K562 (cell line): ENCODE measurements around the gene MARCHF9. TPM values are rescaled to one million over a fixed set of nuclear protein-coding genes. Genes with fewer than 3 reads are reported as not detected.

Experiments used
- ATAC-seq: fragments of 200-7000 bp; cut with Tn5 transposase; 3 replicates; pipeline ENCODE4 v1.9.1; 2020; ENCODE audit warnings: moderate library complexity
- BruUV-seq: library from RNA; stranded (reverse); fragments of 400-500 nt; replicated peaks from 2 replicates; lab custom pipeline; 2021; lab: Mats Ljungman, UMichigan
- CTCF ChIA-PET: fragments of 300-600 bp; formaldehyde crosslinking; extraction: SDS; loops from one replicate; lab custom pipeline; 2021; ENCODE audit warnings: low intra/inter-chr PET ratio; lab: Yijun Ruan, JAX
- POLR2A ChIA-PET: fragments of 300-600, 350-650 bp; sonication (Branson Sonifier 250); formaldehyde crosslinking; extraction: SDS; loops from one replicate; lab custom pipeline; 2021; ENCODE audit warnings: antibody characterized with exemption, inconsistent platforms; lab: Yijun Ruan, JAX
- DNase-seq, 4 experiments: peaks; one replicate each; pipeline versions ENCODE4 v3.0.0 to v3.0.0-alpha.2; 2011 to 2018; ENCODE audit warnings: low spot score in 3 of 4, mixed read lengths in 3 of 4; ENCODE audit errors: extremely low read depth in 1 of 4
- FAIRE-seq: peaks from 2 replicates; lab custom pipeline; 2011; peaks lifted over from hg19 to GRCh38; lab: Jason Lieb, UNC
- H2AFZ ChIP-seq: 2 replicates; pipeline ENCODE4 v1.6.0; 2011; ENCODE audit warnings: low read depth, low read length, control low read depth, inconsistent platforms
- H3K27ac ChIP-seq: fragments of 200-600 bp; 3 replicates; pipeline ENCODE4 v1.8.0; 2011; ENCODE audit warnings: low read depth, mild to moderate bottlenecking, control low read depth, inconsistent platforms, low read length, moderate library complexity, mixed read lengths; ENCODE audit errors: extremely low read depth
- H3K27me3 ChIP-seq, 2 experiments: fragments of 300-600 bp in 1 of 2; 2 replicates in 1 of 2; 3 replicates in 1 of 2; pipeline versions ENCODE4 v1.6.0 to v1.8.0; 2011; ENCODE audit warnings: inconsistent platforms in 2 of 2, low read length in 2 of 2, mild to moderate bottlenecking in 1 of 2, mixed read lengths in 1 of 2, moderate library complexity in 1 of 2; ENCODE audit not compliant: control insufficient read depth in 2 of 2, insufficient read depth in 2 of 2
- H3K36me3 ChIP-seq: fragments of 300-600 bp; 3 replicates; pipeline ENCODE4 v1.8.0; 2011; ENCODE audit warnings: mild to moderate bottlenecking, low read length, inconsistent platforms; ENCODE audit not compliant: control insufficient read depth, insufficient read depth
- H3K4me1 ChIP-seq, 2 experiments: fragments of 200-600 bp in 1 of 2; replicated peaks in 1 of 2; 2 replicates in 1 of 2; 3 replicates in 1 of 2; pipeline versions ENCODE4 v1.5.1 to v1.8.0; 2011; ENCODE audit warnings: inconsistent platforms in 2 of 2, low read length in 2 of 2, mild to moderate bottlenecking in 1 of 2, mixed read lengths in 1 of 2, moderate library complexity in 1 of 2; ENCODE audit not compliant: control insufficient read depth in 2 of 2, insufficient read depth in 2 of 2
- H3K4me2 ChIP-seq: 2 replicates; pipeline ENCODE4 v1.6.1; 2011; ENCODE audit warnings: low read length, control low read depth, inconsistent platforms, mixed read lengths; ENCODE audit not compliant: insufficient read depth
- H3K4me3 ChIP-seq: fragments of 200-600 bp; sonication (generic), shearing (Covaris generic); 2 replicates; pipeline ENCODE4 v1.5.1; 2016; ENCODE audit warnings: control low read depth, inconsistent platforms
- H3K79me2 ChIP-seq: fragments of 200-600 bp; 3 replicates; pipeline ENCODE4 v1.8.0; 2011; ENCODE audit warnings: low read length, inconsistent platforms; ENCODE audit not compliant: control insufficient read depth, insufficient read depth
- H3K9ac ChIP-seq, 2 experiments: 2 replicates each; pipeline versions ENCODE4 v1.6.0 to v1.6.1; 2011; ENCODE audit warnings: low read depth in 2 of 2, low read length in 2 of 2, control low read depth in 1 of 2, inconsistent platforms in 1 of 2, mild to moderate bottlenecking in 1 of 2, mixed read lengths in 1 of 2; ENCODE audit not compliant: insufficient read depth in 1 of 2
- H3K9me1 ChIP-seq: one replicate; pipeline ENCODE4 v1.6.0; 2011; ENCODE audit warnings: inconsistent platforms, mild to moderate bottlenecking, low read length, moderate library complexity; ENCODE audit not compliant: control insufficient read depth, insufficient read depth
- H3K9me3 ChIP-seq: replicated peaks from 2 replicates; pipeline ENCODE4 v1.5.1; 2011; ENCODE audit warnings: low read depth, low read length, inconsistent platforms; ENCODE audit not compliant: control insufficient read depth, insufficient read depth
- H4K20me1 ChIP-seq: replicated peaks from 2 replicates; pipeline ENCODE4 v1.6.1; 2011; ENCODE audit warnings: low read length, inconsistent platforms, mixed read lengths; ENCODE audit not compliant: control insufficient read depth, insufficient read depth
- HDAC1 ChIP-seq, 2 experiments: fragments of 450-650 bp; IDR thresholded peaks; 2 replicates each; pipeline ENCODE4 v1.6.1; 2016 to 2017; ENCODE audit warnings: inconsistent platforms in 1 of 2, mild to moderate bottlenecking in 1 of 2, moderate library complexity in 1 of 2
- KLF1 ChIP-seq: fragments of 450-650 bp; IDR thresholded peaks from 2 replicates; pipeline ENCODE4 v1.6.1; 2016; ENCODE audit warnings: missing genetic modification characterization, missing compliant biosample characterization
- PPARD ChIP-seq: fragments of 250-450 bp; sonication (Bioruptor Pico); IDR thresholded peaks from 2 replicates; pipeline ENCODE4 v1.8.0; 2022; ENCODE audit warnings: inconsistent platforms, mild to moderate bottlenecking, moderate library complexity
- SNIP1 ChIP-seq: fragments of 450-650 bp; IDR thresholded peaks from 2 replicates; pipeline ENCODE4 v1.7.1; 2017; ENCODE audit warnings: low read depth, mild to moderate bottlenecking
- TOE1 ChIP-seq, 2 experiments: fragments of 450-650 bp in 1 of 2; sonication (generic) in 1 of 2; formaldehyde crosslinking in 1 of 2; IDR thresholded peaks; 2 replicates each; pipeline versions ENCODE4 v1.7.1 to v1.8.0; 2016 to 2022; ENCODE audit warnings: borderline replicate concordance in 2 of 2, mild to moderate bottlenecking in 2 of 2, antibody characterized with exemption in 1 of 2, inconsistent platforms in 1 of 2, low read depth in 1 of 2, missing genetic modification reagents in 1 of 2, moderate library complexity in 1 of 2
- WGBS: fragments of 100-300 bp; shearing (Covaris generic); methylation state at CpG from one replicate; pipeline ENCODE4 v1.1.6; 2016; ENCODE audit warnings: low coverage, mixed read lengths; ENCODE audit not compliant: insufficient coverage; ENCODE audit errors: missing lambda C conversion rate; 5-methylcytosine and 5-hydroxymethylcytosine counted together
- in situ Hi-C: fragments of 300-500 bp; cut with MboI; formaldehyde crosslinking; loops from 4 replicates; pipeline ENCODE4 v1.15.0; 2018; ENCODE audit warnings: inconsistent platforms, mixed read lengths
- intact Hi-C: fragments of 100-400 bp; cut with micrococcal nuclease; formaldehyde crosslinking; loops from 2 replicates; pipeline ENCODE4 v1.14.2; 2022
- polyA plus RNA-seq, 8 experiments: library from polyadenylated mRNA; depleted of rRNA in 4 of 8; stranded (reverse) in 5 of 8; unstranded in 3 of 8; fragments of >200 nt; fragmentation: Nextera tagmentation in 2 of 8; fragmentation: Illumina TruSeq in 1 of 8; extraction: Ambion mirVana in 2 of 8; extraction: Trizol in 1 of 8; gene quantifications; 2 replicates each; pipeline versions ENCODE4 v1.2.1 to v1.2.3, GENCODE V29; 2011 to 2014; ENCODE audit warnings: inconsistent platforms in 1 of 8, missing spikeins in 1 of 8
- total RNA-seq, 7 experiments: library from RNA; depleted of rRNA in 6 of 7; stranded (reverse); fragments of >200 nt in 6 of 7; fragmentation: Illumina TruSeq in 2 of 7; extraction: Trizol in 2 of 7; gene quantifications; 2 replicates each; pipeline versions ENCODE4 v1.2.1 to v1.2.3, GENCODE V29; 2011 to 2021; ENCODE audit warnings: low replicate concordance in 1 of 7
- TF ChIP-seq, protein P1 (sequence below), 3 experiments: IDR thresholded peaks in 2 of 3; conservative IDR thresholded peaks in 1 of 3; 2 replicates each; pipeline ENCODE4 v1.5.1; 2011 to 2012; ENCODE audit warnings: low read length in 3 of 3, mild to moderate bottlenecking in 3 of 3, control low read depth in 2 of 3, improper control_type of control experiment in 1 of 3, inconsistent platforms in 1 of 3, low read depth in 1 of 3, mixed read lengths in 1 of 3, moderate library complexity in 1 of 3; ENCODE audit not compliant: insufficient read depth in 2 of 3
- TF ChIP-seq, protein P2 (sequence below): fragments of 250-450 bp; sonication (Bioruptor Pico); IDR thresholded peaks from 2 replicates; pipeline ENCODE4 v1.5.0; 2020; ENCODE audit warnings: mild to moderate bottlenecking

The MARCHF9 gene
- total and polyA plus RNA-seq, 9 of the 15 experiments (the other 6 are each of a cell fraction or from before 2014, with no cell fraction given), result 0.80 to 12.4 (median 6.2) TPM

- ATAC-seq (no peak), DNase-seq (peak in 1 of 4 experiments; percentile 38), FAIRE-seq (peak; percentile 23)
- no peak overlapping the region for H2AFZ ChIP-seq
- H3K9ac ChIP-seq, result no peak overlapping the region
- H3K27ac ChIP-seq, result no peak overlapping the region
- no peaks in the 10 kb centered on the region for H4K20me1 ChIP-seq
- H3K27me3 ChIP-seq, result no peaks in the 10 kb centered on the region
- ChIA-PET CTCF (interaction anchor here (1.1 kb wide), 1 partner anchor 317 kb away, joined by 3 read pairs; no protein-coding TSS in a partner anchor), POLR2A (interaction anchor here (0.8 kb wide), 2 partner anchors 22 to 34 kb away, joined by 3 to 4 read pairs; no protein-coding TSS in a partner anchor)
- in situ Hi-C loops (no loop called here), intact Hi-C loops (no loop called here)
- H3K9me3 ChIP-seq, result no peaks in the 10 kb centered on the region
- 74% methylated on average over 4 of the region's 4 CpGs for WGBS
- H3K36me3 ChIP-seq, result peaks cover 23% of the 10 kb centered on the region
- H3K4me3 ChIP-seq, result no peak overlapping the region
- no peak overlapping the region for H3K4me2 ChIP-seq
- peaks cover 23% of the 10 kb centered on the region for H3K79me2 ChIP-seq
- H3K4me1 ChIP-seq, result peaks cover 11 to 22% of the 10 kb centered on the region in 2 experiments
- TF ChIP-seq TOE1 (IDR thresholded peaks at IDR 0.05; ENCODE audit: borderline replicate concordance) (no peak), TOE1 (CRISPR knock-in tag; IDR thresholded peaks at IDR 0.05; ENCODE audit: borderline replicate concordance, low read depth) (no peak), PPARD (CRISPR knock-in tag) (no peak), HDAC1 (IDR thresholded peaks at IDR 0.05) (no peak), SNIP1 (no peak), KLF1 (tag) (no peak)
- TF ChIP-seq, protein P1, sequence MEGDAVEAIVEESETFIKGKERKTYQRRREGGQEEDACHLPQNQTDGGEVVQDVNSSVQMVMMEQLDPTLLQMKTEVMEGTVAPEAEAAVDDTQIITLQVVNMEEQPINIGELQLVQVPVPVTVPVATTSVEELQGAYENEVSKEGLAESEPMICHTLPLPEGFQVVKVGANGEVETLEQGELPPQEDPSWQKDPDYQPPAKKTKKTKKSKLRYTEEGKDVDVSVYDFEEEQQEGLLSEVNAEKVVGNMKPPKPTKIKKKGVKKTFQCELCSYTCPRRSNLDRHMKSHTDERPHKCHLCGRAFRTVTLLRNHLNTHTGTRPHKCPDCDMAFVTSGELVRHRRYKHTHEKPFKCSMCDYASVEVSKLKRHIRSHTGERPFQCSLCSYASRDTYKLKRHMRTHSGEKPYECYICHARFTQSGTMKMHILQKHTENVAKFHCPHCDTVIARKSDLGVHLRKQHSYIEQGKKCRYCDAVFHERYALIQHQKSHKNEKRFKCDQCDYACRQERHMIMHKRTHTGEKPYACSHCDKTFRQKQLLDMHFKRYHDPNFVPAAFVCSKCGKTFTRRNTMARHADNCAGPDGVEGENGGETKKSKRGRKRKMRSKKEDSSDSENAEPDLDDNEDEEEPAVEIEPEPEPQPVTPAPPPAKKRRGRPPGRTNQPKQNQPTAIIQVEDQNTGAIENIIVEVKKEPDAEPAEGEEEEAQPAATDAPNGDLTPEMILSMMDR (IDR thresholded peaks at IDR 0.05 in 2 of 3, conservative IDR thresholded peaks at IDR 0.05 in 1 of 3; ENCODE audit: insufficient read depth in 2 of 3, low read depth in 1 of 3, low read length in 3 of 3), result peak; percentile 19 to 41 (median 37); a peak in 3 of 6 replicates
- TF ChIP-seq, protein P2, sequence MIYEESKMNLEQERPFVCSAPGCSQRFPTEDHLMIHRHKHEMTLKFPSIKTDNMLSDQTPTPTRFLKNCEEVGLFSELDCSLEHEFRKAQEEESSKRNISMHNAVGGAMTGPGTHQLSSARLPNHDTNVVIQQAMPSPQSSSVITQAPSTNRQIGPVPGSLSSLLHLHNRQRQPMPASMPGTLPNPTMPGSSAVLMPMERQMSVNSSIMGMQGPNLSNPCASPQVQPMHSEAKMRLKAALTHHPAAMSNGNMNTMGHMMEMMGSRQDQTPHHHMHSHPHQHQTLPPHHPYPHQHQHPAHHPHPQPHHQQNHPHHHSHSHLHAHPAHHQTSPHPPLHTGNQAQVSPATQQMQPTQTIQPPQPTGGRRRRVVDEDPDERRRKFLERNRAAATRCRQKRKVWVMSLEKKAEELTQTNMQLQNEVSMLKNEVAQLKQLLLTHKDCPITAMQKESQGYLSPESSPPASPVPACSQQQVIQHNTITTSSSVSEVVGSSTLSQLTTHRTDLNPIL (CRISPR knock-in tag), result no peak
- TF ChIP-seq, all 486 proteins: peak for 1
- BruUV-seq, result no TSS peak
- H3K9me1 ChIP-seq, result no peaks in the 10 kb centered on the region
Measured at GRCh38 chr12:57775563-57776246, 20.8 kb downstream of the MARCHF9 start.
